Activated CD4-positive, alpha-beta T cell treated with anti-CD3 and anti-CD28 coated beads for 4 hours (primary cell): ENCODE data around the gene TAPBP.
"Not testable (repeated sequence)": the region's sequence is repeated elsewhere in the genome, so short reads cannot be mapped to it uniquely, and the experiment has no call there.

Experiments used
- DNase-seq, 2 donors: peaks; one replicate each; pipeline ENCODE4 v3.0.0-alpha.2; 2020

The TAPBP gene

DNA sequence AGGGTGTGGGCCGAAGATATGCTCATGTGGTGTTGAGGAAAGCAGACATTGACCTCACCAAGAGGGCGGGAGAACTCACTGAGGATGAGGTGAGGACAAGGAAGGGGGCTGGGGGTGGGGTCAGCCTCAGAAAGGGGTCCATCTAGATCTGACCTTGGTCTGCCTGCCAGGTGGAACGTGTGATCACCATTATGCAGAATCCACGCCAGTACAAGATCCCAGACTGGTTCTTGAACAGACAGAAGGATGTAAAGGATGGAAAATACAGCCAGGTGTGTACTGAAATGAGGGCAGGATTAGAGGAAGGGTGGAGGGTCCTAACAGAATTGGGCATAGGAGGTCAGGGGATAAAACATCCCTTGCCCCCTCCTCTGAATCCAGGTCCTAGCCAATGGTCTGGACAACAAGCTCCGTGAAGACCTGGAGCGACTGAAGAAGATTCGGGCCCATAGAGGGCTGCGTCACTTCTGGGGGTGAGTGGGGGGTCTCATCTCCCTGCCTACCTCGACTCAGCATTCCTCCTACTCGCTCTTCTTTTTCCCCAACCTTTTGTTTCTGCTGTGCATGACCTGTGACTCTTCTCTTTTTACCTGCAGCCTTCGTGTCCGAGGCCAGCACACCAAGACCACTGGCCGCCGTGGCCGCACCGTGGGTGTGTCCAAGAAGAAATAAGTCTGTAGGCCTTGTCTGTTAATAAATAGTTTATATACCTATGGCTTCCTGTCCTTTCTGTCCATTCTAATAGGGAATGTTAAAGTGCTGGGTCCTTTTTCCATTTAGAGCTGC, 37.9 kb downstream of the TAPBP start:
- not testable (repeated sequence) for DNase-seq

DNA sequence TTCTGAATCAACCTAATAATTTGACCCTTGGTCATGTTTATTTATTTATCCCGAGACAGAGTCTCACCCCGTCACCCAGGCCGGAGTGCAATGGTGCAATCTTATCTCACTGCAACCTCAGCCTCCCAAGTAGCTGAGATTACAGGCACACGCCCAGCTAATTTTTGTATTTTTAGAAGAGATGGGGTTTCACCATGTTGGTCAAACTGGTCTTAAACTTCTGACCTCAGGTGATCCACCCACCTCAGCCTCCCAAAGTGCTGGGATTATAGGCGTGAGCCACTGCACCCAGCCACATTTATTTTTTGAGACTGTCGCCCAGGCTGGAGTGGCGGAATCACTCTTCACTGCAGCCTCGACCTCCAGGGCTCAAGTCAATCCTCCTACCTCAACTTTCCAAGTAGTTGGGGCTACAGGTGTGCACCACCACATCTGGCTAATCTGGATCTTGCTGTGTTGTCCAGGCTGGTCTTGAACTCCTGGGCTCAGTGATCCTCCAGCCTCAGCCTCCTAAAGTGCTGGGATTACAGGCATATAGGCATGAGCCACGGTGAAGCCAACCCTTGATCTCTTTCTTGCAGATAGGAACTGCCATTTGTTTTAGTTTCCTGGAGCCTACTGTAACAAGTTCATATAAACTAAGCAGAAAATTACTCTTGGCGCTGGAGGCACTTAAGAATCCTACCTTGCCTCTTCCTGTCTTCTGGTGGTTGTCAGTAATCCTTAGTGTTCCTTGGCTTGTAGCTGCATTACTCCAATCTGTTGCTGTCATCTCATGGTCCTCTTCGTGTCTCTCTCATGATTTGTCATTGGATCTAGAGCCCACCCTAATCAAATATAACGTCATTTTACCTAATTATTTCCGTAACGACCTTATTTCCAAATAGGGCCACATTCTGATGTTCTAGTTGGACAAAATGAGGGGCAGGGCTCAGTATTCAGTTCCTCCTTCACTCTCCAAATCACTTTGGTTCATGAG, 39.7 kb downstream of the TAPBP start:
- DNase-seq, result no peak

DNA sequence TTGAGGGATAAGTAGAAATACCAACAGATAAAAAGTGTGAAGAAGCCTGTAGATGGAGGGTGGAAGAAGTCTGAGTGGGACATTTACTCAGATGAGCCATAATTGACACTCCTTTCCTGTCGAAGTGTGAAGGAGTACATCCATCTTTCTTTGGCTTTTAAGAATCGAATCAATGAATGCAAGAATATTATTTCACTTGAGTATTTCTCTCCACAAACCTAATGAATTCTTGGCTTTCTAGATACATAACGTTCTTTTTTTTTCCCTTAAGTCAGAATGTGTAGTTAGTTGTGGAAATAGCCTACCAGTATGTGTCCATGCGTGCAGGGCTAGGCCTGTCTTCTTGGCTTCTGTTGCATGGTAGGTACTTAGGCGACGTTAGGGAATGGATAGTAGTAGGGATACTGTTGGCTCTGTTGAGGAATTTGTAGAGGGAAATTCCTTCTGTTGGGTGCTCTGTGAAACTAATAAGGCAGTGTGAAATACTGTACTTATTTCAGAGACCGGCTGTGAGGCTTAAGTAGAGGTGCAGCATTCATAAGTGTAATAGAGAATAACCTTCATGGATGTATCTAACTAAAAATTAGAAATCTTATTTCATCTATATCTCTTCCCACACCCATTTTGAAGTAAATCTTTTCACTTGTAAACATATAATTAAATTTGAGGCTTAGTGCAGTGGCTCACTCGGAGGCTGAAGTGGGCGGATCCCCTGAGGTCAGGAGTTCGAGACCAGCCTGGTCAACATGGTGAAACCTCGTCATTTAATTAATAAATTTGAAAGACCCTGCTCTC, 40.6 kb downstream of the TAPBP start:
- DNase-seq, result no peak

DNA sequence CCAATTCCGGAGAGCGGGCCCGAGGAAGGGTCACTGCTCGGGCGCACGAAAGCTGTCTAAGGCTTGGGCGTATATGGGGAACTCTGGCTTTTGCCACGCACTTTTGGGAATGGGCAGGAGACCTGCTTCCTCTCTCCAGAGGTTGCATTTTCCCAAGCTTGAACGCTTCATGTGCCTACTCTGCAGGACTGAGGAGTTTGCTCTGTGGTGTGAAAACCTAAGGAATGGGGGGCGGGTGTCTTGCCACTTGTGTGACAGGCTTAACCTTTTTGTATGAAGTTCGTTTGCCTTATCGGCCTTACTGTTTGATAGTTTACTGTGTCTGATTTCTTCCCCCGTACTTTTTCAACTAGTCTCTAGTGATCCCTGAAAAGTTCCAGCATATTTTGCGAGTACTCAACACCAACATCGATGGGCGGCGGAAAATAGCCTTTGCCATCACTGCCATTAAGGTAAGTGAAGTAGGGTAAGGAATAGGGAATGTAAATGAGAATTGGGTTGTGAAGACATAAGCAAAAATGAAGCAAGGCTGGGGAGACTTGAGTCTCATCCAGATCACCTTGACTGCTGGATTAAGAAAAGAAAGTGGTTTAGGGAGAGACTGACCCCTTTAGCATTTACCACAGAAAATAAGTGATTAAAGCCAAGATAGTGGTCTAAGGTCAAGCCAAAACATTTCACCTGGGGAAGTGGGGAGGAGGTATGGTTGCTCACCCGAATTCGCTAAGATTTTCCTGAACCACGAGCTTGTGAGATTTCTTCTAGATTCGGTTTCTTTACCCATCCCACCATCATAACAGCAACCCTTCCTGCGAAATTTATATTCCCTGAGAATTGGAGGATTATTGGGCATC, 41.4 kb downstream of the TAPBP start:
- DNase-seq, result no peak

DNA sequence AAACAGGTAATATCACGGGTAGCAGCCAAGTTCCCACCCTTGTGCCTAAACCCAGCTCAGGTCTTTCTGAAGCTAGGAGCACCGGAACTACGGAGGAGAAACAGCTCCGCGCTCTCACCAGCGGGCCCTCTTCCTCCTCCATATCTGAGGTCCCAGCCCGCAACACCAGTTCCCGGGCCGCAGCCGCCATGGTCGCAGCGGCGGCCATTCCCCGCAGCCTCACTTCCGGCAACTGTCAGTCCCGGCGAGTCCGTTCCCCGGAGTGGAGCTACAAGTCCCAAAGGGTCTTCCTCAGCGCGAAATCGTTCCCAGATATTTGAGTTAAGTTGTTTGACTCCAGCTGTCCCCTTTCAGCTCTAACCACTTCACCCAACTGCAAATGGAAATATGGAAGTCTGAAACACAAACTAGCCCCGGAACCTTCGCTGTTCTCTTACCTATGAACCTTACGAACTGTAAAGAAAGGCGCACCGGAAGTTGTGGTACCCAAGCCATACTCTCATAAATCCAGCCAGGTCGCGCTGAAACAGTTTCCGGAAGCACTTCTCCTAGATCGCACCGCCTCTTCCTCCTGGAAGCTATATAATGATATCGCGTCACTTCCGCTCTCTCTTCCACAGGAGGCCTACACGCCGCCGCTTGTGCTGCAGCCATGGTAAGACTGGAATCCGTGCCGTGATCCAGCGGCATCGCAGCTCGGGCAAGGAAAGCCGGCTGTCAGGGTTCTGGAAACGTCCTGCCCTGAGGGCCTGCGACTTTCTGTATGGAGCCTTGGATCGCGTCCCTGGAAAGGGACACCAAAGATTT, 42.2 kb downstream of the TAPBP start, which contains the start of the genes RPS18 and VPS52:
Gene RPS18, plus strand, starts transcription at position 608 of the 807 bp plus-strand sequence. Its CDS starts 45 bp downstream, at position 653.
Gene VPS52, minus strand, starts transcription at position 409 of the 807 bp plus-strand sequence. Its CDS starts 201 bp downstream, at position 208.
- DNase-seq, result peak; percentile 91 to 94

DNA sequence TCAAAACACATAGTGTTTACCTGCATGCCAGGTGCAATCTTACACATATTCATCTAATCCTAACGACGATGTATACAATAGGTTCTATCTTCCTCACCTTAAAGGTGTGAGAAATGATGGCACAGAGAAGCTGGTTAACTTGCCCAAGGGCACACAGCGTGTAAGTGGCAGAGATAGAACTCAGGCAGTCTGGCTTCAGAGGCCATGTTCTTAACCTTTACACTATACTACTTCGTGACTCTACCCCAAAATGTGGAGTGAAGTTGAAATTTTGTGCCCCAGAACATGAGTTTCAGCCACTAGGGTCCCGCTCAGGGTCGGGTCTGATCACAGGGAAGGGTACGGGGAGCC, 42.8 kb downstream of the TAPBP start:
- DNase-seq, result no peak

DNA sequence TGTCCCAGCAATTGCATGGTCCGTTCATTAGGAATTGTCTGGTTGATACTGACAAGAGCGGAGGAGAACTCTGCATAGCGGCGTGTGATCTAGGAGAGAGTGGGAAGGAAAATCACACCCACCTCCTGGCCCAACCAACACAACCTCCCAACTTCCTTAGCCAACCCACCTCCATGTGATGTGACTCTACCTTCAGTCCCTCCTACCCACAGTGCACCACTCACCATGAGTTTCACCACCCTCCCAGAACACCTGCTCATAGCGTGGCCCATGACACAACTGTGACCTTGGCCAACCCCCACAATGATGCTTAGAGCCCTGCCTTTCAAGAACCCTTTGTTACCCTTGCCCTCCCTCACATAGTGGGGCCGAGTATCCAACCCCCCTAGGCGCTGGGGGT, 49.9 kb downstream of the TAPBP start:
- DNase-seq, result no peak

DNA sequence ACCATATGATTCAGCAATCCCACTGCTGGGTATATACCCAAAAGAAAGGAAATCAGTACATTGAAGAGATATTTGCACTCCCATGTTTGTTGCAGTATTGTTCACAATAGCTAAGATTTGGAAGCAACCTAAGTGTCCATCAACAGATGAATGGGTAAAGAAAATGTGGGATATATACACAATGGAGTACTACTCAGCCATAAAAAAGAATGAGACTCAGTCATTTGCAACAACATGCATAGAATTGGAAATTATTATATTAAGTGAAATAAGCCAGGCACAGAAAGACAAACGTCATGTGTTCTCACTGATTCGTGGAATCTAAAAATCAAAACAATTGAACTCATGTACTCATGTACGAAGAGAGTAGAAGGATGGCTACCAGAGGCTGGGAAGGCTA, 51.4 kb downstream of the TAPBP start:
- DNase-seq, result not testable (repeated sequence)

DNA sequence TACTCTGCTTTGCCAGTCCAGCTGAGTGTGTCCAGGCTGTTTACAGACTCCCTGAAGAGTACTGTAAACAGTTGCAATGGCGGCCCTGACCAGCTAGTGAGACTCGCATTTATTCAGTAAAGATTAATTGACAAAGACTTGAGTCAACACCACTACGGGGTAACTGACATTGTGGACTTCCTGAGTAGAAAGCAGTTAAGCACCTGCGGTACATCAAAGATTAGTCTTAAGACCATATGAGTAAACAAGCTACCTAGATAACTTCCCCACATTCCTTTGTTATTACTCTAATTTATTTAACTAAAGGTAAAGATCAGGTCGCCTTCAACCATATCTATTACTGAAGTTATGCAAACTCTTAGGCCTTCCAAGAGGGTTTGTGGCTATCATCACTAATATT, 54.8 kb downstream of the TAPBP start:
- no peak for DNase-seq

DNA sequence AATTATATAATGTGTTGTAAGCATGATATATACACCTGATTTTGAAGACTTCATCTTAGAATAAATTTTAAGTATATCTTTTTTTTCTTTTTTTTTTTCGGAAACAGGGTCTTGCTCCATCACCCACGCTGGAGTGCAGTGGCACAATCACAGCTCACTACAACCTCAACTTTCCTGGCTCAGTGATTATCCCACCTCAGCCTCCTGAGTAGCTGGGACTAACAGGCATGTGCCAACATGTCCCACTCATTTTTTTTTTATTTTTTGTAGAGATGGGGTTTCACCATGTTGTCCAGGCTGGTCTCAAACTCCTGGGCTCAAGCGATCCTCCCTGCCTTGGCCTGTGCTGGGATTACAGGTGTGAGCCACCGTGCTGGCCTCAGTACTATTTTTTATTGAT, 59.3 kb downstream of the TAPBP start:
- no peak for DNase-seq

DNA sequence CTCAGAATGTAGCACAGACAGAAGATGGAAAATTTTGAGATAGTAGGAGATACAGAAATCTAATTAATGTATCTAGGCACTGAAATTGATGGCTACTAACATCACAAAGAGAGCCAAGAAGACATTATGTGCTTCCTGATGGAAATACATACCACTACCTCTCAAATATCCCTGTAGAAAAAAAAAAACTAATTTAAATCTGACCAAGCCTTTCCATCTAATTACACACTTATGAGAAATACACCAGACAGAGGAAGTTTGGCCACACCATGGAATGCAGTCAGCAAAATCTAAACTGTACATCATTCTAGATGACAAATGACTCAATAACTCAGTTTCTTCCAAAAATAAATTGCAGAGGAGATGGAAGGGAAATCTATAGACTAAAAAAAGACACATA, 61.1 kb downstream of the TAPBP start:
- no peak for DNase-seq

DNA sequence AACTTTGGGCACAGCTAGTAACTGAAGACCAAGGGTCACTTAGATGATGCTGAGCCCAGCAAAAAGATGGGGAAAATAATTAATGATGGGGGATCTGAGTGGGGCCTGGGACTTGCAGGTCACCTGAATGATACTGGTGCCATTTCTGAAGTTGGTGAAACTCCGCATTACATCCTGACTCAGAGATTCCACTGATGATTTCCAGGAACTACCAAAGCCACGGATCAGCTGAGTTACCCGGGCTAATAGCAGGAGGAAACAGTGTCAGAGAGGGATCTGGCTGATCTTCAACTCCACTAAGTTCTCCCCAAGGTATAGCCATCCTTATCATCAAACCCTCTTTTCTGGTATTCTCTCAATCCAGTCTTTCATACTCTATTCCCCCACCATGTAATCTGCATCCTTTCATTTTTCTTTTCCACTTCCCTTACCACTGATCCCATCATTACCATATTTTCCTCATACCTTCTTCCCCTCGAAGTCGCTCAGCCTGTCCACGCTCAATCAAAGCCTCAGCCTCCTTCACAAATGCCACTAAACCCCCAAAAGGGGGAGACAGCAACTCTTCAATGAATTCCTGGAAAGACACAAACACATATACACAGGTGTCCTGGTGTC, 62.4 kb downstream of the TAPBP start:
- DNase-seq, result no peak

DNA sequence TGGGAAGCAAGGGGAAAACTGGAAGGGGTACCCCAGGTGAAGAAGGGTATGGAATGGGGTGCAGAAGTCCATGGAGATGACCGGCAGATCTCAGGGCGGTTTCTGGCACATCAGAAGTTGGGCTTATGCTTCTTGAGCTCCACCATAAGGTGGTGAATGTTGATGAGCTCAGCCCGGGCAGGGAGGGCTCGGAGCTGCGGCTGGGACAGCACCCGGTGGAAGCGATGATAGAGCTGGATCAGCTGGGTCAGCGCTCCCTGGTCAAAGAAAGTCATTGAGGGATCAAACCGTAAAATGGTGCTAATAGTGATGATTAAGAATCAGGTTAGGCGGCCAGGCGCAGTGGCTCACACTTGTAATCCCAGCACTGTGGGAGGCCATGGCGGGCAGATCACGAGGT, 63.1 kb downstream of the TAPBP start:
- DNase-seq, result no peak

DNA sequence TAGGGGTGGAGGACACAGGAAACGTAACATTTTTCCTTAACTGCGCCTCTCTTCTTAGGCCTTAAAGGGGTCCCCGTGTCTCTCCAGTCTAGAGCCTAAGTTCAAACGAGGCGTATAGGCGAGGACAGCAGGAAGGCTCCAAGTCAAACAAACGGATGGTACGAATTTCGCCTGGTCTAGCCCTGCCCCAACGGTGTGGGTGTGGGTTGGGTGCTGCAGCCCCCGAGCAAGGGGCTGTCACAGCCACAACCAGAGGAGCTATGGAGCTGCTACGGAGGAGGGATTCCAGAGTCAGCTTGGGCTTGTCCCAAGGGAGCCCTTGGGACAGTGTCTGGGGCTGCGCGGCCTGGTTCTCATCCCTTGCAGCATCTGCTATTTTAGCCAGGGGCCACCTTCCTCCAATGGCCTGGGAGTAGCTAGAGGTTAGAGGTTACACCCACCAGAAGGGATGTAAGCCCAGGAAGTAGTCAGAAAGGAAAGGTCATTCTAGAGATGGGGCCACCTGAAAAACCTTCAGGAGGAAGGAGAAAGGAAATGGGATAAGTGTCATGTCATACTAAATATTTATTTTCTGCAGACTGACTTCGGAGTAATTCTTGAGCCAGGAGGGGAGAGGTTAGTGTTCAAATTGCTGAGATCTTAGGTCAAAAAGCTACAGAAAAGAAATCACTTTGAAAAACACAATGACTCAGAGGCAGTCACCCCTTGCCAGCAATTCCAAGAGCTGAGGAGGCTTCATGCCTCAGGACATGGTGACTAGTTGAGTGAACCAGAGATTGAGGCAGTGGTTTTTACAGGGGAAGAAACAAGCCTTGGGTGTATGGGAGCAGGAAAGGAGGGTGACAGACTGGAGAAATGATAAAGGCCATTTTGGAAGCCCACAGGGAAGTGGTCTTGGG, 63.9 kb downstream of the TAPBP start:
- no peak for DNase-seq
